Activated T-cell treated with anti-CD3 and anti-CD28 coated beads for 48 hours (primary cell): Measurements from ENCODE around the gene LINS1.
A peak's percentile ranks its signal among the peaks of the same experiment; 100 is the strongest.
"Not testable (repeated sequence)": the region's sequence is repeated elsewhere in the genome, so short reads cannot be mapped to it uniquely, and the experiment has no call there.

Experiments
- DNase-seq: peaks from one replicate; pipeline ENCODE4 v3.0.0-alpha.2; 2020; ENCODE audit warnings: low read depth

Gene LINS1

DNA sequence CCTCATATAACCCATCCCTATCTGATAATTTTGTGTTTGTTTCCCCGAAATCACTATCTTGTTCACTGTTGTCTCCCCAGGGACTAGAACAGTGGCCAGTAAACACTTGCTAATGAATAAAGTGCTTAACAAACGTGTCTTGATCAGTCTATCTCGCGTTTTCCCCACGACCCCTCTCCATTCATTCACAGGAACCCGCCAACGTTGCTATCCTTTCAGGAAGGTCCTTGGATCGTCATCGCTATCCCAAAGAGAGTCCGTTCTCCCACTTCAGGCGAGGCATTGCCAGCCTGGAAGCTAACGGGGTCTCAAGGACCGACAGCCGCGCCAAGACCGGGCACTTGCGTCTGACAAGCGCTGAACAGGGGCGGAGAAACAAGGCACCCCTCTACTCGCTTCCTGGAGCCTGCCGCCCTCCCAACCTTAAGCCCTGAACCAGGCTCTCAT lies 344 bp downstream of the LINS1 start:
- no peak for DNase-seq

DNA sequence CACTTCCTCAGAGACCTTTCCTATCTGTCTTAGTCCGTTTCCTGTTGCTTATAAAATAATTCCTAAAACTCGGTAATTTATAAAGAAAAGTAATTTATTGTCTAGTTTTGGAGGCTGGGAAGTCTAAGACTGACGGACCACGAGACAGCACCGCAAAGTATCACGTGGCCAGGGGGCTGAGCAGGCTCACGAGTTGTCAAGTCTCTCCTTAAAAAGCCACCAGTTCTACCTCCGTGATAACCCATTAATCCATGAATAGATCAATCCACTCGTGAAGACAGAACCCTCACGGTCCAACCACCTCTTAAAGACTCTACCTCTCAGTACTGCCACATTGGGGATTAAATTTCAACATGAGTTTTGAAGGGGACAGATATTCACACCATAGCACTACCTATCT lies 821 bp downstream of the LINS1 start:
- peak; percentile 36 for DNase-seq

DNA sequence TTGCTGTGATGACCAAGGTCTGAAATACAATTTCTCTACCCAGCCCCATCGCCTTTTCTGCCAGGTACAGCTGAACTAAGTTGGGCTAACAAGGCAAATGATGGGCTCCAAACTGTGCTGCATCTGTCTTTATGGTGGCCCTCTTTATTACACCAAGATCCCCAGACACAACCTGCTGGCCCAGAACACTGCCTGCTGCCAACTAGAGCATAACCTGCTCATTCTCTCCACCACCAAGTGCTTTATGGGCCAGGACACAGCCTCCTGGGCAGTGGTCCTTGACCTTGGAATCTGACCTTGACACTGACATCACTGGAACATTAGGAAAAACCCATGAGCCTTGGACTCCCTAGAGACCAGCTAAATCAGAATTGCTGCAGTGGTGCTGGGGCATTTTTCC lies 3.3 kb downstream of the LINS1 start:
- no peak for DNase-seq

DNA sequence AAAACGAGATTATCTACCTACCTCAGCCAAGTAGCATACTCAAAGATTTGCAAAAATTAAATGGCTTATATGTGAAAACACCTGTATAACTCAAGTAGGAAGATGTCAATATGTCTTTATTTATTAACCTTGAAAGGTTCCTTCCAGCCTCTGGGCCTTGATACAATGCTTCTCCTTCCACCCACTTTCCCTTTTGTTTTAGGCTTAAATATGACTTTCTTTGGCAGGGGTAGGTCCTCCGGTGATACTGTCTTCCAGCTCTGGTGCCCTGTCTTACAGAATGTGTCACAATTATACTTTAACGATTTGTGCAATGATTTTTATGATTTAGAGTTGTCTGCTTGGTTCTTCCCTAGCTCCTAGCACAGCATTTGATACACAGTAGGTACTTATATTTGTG lies 4.1 kb downstream of the LINS1 start:
- DNase-seq, result no peak

DNA sequence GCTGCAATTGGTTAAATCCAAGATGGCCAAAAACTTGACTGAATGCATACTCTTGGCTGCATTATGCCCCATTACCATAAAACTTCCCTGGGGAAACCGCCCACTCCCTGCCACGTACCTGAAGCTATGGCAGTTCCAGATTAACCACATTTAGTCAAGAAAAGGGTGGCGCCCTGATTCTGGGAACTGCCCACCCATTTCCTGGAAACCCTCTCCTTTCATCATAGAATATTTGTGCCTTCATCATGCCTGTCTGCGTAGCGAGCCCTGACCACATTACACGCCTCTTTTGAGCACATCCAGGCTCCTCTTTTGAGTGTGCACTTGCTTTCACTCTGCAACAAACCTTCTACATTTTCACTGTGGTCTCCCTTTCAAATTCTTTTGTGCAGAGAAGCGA lies 5.2 kb downstream of the LINS1 start:
- peak; percentile 85 for DNase-seq

DNA sequence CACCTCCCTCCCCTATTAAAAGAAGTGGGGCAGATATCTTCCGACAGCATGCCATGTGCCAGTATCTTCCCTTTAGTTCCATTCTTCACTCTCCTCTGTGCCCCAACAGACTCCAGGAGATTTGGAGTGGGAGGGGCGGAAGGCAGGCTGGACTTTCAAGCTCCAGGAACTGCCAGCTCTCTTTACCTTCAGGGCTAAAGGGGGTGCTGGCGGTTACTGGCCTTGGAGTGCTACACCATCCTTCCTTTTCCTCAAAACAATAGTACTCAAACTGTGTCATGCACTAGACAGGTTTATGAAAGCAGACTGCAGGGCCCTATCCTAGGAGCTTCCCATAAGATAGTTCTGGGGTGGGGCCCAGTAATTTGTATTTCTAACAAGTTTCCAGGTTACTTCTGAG lies 6.0 kb downstream of the LINS1 start:
- DNase-seq, result no peak

DNA sequence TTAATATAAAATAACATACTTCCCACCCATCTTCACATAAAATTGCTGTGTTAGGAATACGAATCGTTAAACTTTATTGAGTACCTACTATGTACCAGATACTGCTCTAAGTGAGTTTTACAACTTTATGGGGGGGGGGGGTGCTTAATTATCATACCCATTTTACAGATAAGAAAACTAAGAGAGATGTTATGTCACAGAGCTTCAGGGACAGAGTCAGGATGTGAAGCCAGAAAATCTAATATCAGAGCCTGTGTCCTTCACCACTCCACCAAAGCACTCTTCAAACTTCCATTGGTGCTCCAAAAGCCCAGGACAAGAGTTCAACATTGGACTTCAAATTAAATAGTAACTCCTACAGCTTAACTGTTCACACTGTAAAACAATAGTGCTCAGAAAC lies 8.6 kb downstream of the LINS1 start:
- no peak for DNase-seq

DNA sequence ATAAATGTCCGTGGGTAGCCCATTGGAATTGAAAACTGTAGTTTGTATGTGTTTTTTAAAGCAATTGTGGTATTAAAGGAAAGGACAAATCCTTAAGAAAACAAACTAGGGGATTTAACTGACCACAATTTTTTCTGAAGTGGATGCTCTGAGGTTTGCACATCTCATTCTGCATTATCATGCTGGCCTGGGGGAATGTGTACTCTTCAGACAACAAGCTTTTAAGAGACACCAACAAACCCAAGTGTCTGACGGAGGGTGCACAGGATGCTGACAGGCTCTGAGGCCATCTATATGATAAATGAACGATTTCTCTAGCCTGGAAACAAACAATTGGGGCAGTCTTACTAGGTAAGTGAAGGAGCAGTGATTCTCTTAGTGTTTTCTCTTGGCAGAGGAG lies 9.1 kb downstream of the LINS1 start:
- DNase-seq, result no peak

DNA sequence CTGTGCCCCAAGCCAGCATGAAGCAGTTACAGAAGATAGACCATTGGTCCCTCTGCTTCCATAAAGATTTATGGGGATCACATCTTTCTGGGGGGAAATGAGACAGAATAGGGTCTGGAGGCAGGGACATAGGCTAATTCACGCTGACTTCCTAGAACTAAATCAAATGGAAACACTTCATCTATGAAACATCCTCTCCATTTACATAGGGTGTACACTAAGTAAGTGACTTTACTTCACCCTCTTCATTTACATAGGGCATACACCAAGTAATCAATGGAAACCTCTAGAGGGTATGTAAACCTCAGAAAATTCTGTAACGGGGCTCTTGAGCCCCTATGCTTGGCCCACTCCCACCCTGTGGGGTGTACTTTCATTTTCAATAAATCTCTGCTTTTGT lies 10.1 kb downstream of the LINS1 start:
- DNase-seq, result no peak

DNA sequence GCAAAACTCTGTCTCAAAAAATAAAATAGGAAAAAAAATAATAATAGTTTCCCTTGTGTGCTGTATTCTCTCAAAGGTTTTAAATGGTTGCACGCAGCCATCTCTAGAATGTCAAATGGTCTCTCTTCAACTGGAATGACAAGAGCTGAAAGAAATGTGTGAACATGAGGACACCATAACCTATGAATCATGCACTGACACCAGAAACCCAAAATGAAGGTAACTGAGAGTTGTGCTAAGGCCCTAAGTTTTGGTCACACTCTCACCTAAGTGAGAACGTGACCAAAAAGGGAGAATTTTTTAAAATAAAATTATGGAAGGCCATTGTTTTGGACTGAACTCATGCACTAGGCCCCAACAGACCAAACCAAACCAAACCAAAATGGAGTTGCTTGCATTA lies 10.8 kb downstream of the LINS1 start:
- not testable (repeated sequence) for DNase-seq

DNA sequence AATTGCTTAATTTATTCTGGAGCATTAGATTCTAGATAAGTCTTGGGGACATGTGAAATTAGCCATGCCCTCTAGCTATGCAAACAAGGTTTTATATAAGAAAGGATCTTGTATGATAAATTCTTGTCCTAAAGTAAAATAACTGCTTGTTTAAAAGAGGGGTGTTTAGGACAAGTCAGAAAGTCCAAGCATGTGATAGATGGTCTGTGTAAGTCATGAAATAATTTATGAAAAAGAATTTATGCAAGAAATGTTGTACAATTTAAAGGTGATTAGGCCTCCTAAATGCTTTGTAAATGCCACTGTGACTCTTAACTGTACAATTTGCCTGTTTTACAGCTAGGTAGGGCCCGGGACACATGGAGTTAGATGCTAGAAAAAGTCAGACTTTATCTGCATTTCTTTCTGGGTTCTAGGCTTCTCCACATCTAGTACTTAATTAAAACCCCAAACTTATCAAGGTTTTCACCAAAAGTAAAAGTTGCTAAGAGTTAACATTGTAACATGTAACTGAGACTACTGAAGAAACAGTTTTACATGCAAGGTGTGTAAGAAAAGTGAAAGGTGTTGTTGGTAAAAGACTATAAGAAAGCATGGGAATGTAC lies 13.2 kb downstream of the LINS1 start:
- DNase-seq, result no peak

DNA sequence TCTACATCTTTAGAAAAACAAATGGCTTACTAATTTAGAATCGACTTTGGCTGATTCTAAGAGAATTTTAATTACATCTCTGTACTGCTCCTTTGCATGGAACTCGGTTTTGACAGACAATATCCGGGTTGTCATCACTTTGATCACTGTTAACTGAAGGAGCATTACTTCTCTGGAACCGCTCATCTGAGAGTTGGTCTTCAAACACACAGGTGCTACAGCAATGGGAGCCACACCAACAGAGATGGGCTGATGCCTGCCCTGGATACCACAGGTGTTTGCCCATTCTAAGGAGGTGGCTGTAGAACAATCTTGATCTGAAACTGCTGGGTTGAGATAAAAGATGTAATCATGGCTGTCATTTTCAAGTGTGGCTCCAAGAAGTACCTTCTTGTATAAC lies 21.6 kb downstream of the LINS1 start:
- DNase-seq, result no peak

DNA sequence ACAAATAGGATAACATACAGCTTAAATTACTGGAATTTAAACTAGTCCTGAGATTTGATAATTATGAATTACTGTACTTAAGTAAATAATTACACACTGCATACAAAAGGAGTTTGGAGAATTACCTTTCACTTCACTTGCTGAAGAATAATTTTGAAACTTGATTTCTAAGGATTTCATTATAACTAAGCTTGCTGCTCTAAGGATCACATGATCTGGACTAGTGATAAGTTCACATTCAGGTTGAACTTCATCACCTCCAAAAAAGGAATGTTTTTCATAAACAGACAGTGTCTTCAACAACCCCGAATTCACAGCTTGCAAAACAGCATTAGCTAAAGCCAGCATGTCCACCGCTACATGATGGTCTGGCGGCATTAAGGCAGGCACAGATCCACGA lies 28.5 kb downstream of the LINS1 start:
- DNase-seq, result no peak

DNA sequence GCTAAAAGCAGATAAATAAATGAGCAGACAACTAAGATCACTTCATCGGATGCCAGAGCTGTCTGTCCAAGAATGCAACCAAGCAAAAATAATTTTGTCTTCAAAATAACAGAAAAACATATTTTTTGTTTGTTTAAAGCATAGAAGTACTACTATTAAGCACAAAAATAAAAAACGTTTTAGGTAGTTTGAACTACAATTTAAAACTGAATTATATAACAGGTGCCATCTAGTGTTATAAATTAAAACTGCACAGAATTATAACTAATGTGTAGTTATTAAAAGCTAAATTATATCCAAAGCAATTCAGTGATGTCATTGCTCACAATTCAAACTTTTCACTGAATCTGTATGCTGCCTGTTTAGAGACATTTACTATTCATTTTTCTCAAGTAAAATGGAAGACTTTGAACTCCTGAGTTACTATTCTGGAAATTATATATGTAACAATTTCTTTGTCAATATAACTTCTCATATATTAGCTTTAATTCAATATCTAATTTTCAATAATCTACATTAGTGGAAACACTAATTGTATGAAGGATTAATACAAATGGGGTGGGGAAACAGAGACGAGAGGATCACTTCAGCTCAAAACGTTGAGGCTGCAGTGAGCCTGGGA lies 29.5 kb downstream of the LINS1 start:
- DNase-seq, result no peak

DNA sequence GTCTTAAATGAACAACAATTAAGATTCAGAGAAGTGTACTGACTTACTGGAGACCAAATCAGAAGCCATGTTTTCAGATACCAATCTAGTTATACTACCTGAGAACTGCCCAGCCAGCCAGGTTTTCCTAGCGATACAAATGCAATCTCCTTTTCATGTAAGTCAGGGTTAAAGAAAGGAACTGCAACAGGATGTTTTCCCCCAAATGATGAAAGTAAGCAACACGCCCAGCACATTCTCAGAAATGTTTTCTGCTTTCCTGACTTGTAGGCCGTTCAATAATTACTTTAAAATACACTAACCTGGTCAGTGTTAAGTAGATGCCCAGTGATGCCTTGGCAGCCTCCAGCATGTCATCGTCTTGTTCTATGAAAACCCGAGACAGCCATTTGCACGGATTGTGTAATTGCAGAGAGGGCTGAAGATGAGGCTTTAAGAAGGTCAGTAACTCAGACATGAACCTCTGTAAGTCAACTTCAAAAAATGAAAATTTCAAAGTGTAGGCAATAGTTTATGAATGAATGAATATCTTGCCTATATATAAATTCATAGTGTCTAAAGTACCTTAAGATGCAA lies 30.3 kb downstream of the LINS1 start:
- DNase-seq, result no peak

DNA sequence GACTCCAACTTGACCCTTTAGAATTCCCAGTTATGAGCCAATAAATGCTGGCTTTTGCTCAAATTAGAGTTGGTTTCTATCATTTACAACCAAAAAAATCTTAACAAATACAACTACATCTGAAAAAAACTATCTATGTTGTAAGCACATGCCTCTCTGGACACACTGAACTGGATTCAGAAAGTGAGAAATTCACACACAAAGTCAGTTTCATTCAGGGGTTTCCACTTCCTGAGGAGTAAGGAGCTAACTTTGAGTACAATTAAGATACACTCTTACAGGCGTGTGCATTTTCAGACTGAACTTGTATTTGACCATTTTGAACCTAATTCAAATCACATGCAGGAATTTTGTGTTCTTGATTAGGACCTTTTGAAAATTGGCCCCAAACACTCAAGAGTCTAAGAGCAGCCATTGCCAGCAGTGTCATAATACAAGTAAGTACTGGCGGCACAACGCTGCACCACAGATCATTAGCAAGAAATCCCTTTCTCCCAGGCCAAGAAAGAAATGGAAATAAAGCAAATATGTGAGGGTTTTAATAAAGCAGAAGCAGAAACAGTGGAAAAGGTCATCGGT lies 31.2 kb downstream of the LINS1 start:
- no peak for DNase-seq

DNA sequence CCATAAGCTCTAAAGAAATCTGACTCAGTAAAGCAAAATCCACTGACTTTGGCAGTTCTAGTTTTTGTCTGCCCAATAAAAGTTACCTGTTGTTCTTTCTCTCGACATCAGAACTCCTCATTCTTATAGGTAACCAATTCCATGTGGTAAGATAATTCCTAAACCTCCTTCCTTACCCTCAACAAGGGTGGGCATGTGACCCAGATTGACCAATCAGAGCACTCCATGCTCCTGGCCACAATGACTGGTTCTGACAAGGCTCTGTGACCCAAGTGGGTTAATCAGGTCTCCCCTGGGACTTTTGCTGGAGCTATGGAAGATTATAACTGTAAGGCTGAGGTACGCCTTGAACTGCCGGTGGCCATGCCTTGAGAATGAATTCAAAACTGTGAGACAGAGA lies 31.7 kb downstream of the LINS1 start:
- DNase-seq, result no peak

DNA sequence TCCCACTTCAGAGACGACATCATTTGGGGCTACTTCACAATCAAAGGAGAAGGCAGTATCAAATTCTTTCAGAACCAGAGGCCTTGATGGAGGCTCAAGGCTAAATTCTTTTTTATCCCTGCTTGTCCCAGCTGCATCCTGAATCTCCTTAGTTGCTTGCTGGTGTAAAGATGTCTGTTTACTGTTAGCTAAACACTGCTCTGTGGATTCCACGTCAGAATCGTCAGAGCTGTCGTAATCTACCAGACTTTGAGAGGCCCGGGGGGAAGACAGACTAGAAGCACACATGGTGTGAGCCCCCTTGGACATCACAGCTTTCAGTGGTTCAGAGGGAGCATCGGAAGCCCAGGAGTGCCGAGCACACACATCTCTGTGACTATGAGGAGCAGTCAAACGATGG lies 32.6 kb downstream of the LINS1 start:
- no peak for DNase-seq

DNA sequence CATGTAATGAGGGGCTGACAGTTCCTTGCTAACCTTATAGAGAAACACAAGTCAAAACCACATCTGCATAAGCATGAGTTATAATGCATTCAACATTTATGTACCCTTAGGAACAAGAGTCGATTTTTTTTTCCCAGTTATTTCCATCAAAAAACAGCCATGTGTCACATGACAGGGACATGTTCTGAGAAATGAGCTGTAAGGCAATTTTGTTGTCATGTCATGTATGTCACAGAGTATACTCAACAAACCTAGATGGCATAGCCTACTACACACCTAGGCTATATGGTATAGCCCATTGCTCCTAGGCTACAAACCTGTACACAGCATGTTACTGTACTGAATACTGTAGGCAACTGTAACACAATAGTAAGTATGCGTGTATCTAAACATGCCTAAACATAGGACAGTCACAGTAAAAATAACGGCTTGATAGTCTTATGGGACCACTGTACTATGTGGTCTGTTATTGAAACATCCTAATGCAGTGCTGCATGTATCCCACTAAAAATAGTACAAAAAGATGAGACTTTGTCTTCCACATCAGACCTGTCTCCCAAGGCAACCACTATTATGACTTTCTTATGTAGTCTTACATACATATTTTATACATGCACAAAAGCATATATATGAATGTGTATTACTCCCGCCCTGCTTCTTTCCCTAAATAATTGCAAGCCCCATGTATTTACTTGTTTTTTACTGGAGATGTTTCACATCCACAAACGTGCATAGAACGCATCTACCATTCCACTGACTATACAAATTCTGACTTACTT lies 34.9 kb downstream of the LINS1 start:
- DNase-seq, result no peak

DNA sequence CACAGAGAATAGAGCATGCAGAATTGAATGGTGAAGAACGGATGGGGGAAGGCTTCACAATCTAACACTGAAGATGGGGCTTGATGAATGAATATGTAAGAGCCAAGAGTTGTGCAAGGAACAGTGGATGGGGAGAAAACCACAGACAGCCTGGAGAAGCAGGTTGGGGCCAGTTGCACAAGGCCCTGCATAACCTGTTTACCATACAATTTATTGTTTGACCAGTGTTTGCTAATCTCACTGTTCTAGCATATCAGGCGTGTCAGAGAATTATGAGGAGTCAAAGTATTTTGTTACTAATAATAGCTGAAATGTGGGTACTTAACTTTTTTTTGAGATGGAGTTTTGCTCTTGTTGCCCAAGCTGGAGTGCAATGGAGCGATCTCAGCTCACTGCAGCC lies 36.4 kb downstream of the LINS1 start:
- DNase-seq, result no peak

DNA sequence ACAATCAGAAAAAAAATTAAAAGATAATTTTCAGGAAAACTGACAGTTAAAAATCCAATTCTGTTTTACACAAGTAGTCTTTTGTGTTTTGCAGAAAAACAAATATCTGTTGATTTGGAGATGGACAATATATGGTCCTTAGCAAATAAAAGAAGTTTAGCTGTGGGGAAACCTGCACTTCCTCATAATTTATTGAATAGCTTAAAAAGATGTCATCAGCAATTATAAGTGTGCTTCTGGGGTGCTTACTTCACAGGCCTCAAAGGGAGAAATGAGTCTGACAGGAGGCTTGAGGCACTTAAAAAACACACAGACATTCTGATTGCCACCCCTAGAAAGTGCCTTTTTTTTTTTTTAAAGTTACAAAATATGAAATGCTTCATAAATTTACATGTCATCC lies 41.7 kb downstream of the LINS1 start:
- no peak for DNase-seq

DNA sequence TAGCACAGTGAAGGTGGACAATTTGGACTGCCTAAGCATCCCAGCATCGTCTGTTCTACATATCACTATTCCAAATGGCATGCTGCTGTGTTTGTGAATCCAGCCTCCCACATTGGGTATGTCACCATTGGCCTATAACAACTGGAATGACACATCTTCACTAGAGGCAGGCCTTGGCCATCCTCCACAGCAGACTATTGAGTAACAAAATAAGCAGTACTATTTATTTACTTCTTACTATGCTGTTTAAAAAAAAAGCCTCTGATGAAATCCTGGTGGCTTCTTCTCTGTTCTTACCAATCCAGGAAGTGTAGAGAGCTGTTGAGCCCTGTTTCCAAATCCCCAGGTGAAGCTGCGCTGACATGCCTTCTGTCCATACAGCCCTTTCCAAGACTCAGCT lies 42.7 kb downstream of the LINS1 start:
- no peak for DNase-seq

DNA sequence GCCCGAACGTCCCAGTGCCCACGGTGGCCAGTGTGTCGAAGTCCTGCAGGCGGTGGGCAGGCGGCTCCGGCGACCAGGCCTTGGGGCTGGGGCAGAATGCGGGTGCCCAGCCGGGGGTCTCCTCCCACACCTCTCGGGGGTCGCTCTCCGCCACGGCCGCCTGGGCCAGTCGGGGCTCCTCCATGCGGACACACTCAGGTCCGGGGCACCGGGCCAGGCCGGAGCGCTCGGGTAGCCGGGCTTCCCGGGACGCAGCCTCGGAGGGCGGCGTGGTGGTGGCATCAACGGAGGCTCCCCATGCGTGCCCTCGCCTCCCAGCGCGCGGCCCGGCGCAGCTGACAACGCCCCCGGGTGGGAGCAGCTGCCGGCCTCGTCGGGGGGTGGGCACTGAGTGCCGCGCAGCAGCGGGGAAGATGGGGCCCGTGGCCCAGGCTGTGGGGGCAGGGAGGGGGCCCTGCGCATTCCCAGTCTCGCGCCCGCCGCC lies 43.2 kb downstream of the LINS1 start:
- no peak for DNase-seq
